Gastroesophageal sphincter (tissue), 3 donors: ENCODE results near the gene PLA2G7.

Source experiments
- POLR2A ChIP-seq, 2 donors: fragments of 450-650 bp; IDR thresholded peaks; one replicate each; pipeline ENCODE4 v1.6.1; 2017; ENCODE audit warnings: antibody characterized with exemption in 2 of 2, mild to moderate bottlenecking in 2 of 2, moderate library complexity in 1 of 2
- POLR2AphosphoS5 ChIP-seq: sonication (generic); formaldehyde crosslinking; IDR thresholded peaks from one replicate; pipeline ENCODE4 v1.6.1; 2017; ENCODE audit warnings: antibody characterized with exemption
- TF ChIP-seq, protein P1 (sequence below), 4 experiments: fragments of 200-600 bp in 2 of 4; fragments of 450-650 bp in 2 of 4; sonication (generic) in 1 of 4; IDR thresholded peaks; one replicate each; pipeline ENCODE4 v1.5.1; 2017 to 2019; ENCODE audit warnings: antibody characterized with exemption in 4 of 4, mild to moderate bottlenecking in 2 of 4, moderate library complexity in 2 of 4

DNA sequence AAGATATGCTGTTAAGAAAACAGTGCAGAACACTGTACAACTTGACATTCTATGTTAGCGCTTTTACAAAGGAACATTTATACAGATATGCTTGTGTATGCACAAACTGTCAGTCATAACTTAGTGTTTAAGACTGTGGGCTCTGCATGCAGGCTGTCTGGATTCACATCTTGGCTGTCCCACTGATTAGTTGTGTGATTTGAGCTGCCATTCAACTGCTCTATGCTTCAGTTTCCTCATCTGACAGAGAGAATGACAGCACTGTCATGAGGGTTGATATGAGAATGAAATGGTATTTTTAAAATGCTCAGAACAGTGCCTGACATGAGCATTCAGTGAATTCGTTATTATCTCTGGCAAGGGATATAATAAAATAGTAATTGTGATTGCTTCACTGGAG lies 73.7 kb downstream of the PLA2G7 start:
- TF ChIP-seq POLR2AphosphoS5 (no peak), POLR2A (IDR thresholded peaks at IDR 0.05) (no peak)
- TF ChIP-seq, protein P1, sequence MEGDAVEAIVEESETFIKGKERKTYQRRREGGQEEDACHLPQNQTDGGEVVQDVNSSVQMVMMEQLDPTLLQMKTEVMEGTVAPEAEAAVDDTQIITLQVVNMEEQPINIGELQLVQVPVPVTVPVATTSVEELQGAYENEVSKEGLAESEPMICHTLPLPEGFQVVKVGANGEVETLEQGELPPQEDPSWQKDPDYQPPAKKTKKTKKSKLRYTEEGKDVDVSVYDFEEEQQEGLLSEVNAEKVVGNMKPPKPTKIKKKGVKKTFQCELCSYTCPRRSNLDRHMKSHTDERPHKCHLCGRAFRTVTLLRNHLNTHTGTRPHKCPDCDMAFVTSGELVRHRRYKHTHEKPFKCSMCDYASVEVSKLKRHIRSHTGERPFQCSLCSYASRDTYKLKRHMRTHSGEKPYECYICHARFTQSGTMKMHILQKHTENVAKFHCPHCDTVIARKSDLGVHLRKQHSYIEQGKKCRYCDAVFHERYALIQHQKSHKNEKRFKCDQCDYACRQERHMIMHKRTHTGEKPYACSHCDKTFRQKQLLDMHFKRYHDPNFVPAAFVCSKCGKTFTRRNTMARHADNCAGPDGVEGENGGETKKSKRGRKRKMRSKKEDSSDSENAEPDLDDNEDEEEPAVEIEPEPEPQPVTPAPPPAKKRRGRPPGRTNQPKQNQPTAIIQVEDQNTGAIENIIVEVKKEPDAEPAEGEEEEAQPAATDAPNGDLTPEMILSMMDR (IDR thresholded peaks at IDR 0.05): no peak
